Measurements from ENCODE around the gene PIAS1. TPM values are rescaled to one million over a fixed set of nuclear protein-coding genes. Genes with fewer than 3 reads are reported as not detected.

Gene PIAS1
- total and polyA plus RNA-seq, 9 of the 15 experiments (the other 6 are each of a cell fraction or from before 2014, with no cell fraction given): 18.0 to 59.1 (median 28.5) TPM

GRCh38 chr15:68059630-68060029 is 5.5 kb downstream of the PIAS1 start:
- no peak for DNase-seq (ENCODE audit: extremely low read depth in 1 of 4, low spot score in 3 of 4)
- intact Hi-C loops (cut with micrococcal nuclease): loop anchor here (10.0 kb wide), 1 partner anchor 95 kb away; no protein-coding TSS in a partner anchor
- Histone ChIP-seq H3K9ac (ENCODE audit: insufficient read depth in 1 of 2, low read depth in 2 of 2, low read length in 2 of 2) (no peak overlapping the region), H3K4me2 (ENCODE audit: insufficient read depth, low read length) (no peak overlapping the region), H4K20me1 (replicated peaks; ENCODE audit: control insufficient read depth, insufficient read depth, low read length) (peaks cover 10% of the 10 kb centered on the region; the same call in 1 of the 2 replicates), H3K4me3 (no peak overlapping the region), H3K9me1 (ENCODE audit: control insufficient read depth, insufficient read depth, low read length) (no peaks in the 10 kb centered on the region), H3K79me2 (ENCODE audit: control insufficient read depth, insufficient read depth, low read length) (peaks cover 99% of the 10 kb centered on the region), H3K4me1 (replicated peaks in 1 of 2; ENCODE audit: control insufficient read depth in 2 of 2, insufficient read depth in 2 of 2, low read length in 2 of 2) (peaks cover 3 to 10% of the 10 kb centered on the region in 2 experiments; a peak in 2 of 5 replicates), H2AFZ (ENCODE audit: low read depth, low read length) (no peak overlapping the region), H3K27ac (ENCODE audit: extremely low read depth, low read depth, low read length) (no peak overlapping the region), H3K9me3 (replicated peaks; ENCODE audit: control insufficient read depth, insufficient read depth, low read depth, low read length) (no peaks in the 10 kb centered on the region), H3K36me3 (ENCODE audit: control insufficient read depth, insufficient read depth, low read length) (peaks cover 6% of the 10 kb centered on the region; the same call in 2 of the 3 replicates), H3K27me3 (ENCODE audit: control insufficient read depth in 2 of 2, insufficient read depth in 2 of 2, low read length in 2 of 2) (no peaks in the 10 kb centered on the region)
- in situ Hi-C loops (cut with MboI): no loop called here
- CTCF ChIA-PET (ENCODE audit: low intra/inter-chr PET ratio): no interaction called here
- 89% methylated on average over 2 of the region's 6 CpGs for WGBS (ENCODE audit: insufficient coverage, low coverage, missing lambda C conversion rate)
- no peak for ATAC-seq
- no peak for FAIRE-seq
- TF ChIP-seq PML (IDR thresholded peaks at IDR 0.05; ENCODE audit: low read length) (no peak), CBX8 (IDR thresholded peaks at IDR 0.05; ENCODE audit: borderline replicate concordance, extremely low read depth, low read depth, low read length, poor library complexity, severe bottlenecking) (no peak), PATZ1 (CRISPR knock-in tag; IDR thresholded peaks at IDR 0.05; ENCODE audit: borderline replicate concordance) (no peak), CTBP1 (IDR thresholded peaks at IDR 0.05; ENCODE audit: borderline replicate concordance) (no peak), ZNF121 (CRISPR knock-in tag; conservative IDR thresholded peaks at IDR 0.05) (peak; percentile 72; the same call in 1 of the 2 replicates), CREB5 (CRISPR knock-in tag; IDR thresholded peaks at IDR 0.05) (no peak)
- TF ChIP-seq, protein P1, sequence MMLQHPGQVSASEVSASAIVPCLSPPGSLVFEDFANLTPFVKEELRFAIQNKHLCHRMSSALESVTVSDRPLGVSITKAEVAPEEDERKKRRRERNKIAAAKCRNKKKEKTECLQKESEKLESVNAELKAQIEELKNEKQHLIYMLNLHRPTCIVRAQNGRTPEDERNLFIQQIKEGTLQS (IDR thresholded peaks at IDR 0.05): no peak
- TF ChIP-seq, protein P1 (CRISPR knock-in tag; conservative IDR thresholded peaks at IDR 0.05): no peak
- no TSS peak for BruUV-seq (replicated peaks)
- POLR2A ChIA-PET: no interaction called here

All from K562 (cell line).